HEK293 (cell line): Measurements from ENCODE around the gene TRMT6.

ENCODE experiments used
- CTCF ChIA-PET: fragments of 350-600 bp; formaldehyde crosslinking; extraction: SDS; loops from one replicate; lab custom pipeline; 2021; ENCODE audit warnings: antibody characterized with exemption; lab: Yijun Ruan, JAX
- POLR2A ChIA-PET: fragments of 300-600 bp; formaldehyde crosslinking; extraction: SDS; loops from one replicate; lab custom pipeline; 2020; ENCODE audit warnings: antibody characterized with exemption, inconsistent platforms; lab: Yijun Ruan, JAX
- H3K27ac ChIP-seq: fragments of 200-500 bp; sonication (Bioruptor generic); 2 replicates; pipeline ENCODE4 v1.5.1; 2014; ENCODE audit warnings: low read depth, low read length, control low read depth, inconsistent platforms; ENCODE audit errors: extremely low read depth
- H3K36me3 ChIP-seq, 2 experiments: fragments of 200-500 bp in 1 of 2; sonication (Bioruptor generic) in 1 of 2; 1 replicate in 1 of 2; 2 replicates in 1 of 2; pipeline ENCODE4 v1.5.1; 2014 to 2017; ENCODE audit warnings: inconsistent platforms in 2 of 2, low read length in 2 of 2; ENCODE audit not compliant: control insufficient read depth in 2 of 2, insufficient read depth in 1 of 2
- H3K4me1 ChIP-seq: fragments of 200-500 bp; sonication (Bioruptor generic); 2 replicates; pipeline ENCODE4 v1.5.1; 2014; ENCODE audit warnings: mild to moderate bottlenecking, low read length, inconsistent platforms; ENCODE audit not compliant: control insufficient read depth, insufficient read depth
- H3K4me3 ChIP-seq: 2 replicates; pipeline ENCODE4 v1.5.1; 2011; ENCODE audit warnings: low read depth, mild to moderate bottlenecking, control low read depth, low read length, moderate library complexity
- H3K9me3 ChIP-seq: fragments of 200-500 bp; sonication (Bioruptor generic); 2 replicates; pipeline ENCODE4 v1.5.1; 2014; ENCODE audit warnings: low read depth, low read length, inconsistent platforms; ENCODE audit not compliant: control insufficient read depth, insufficient read depth
- ELK4 ChIP-seq: IDR thresholded peaks from 2 replicates; pipeline ENCODE4 v1.6.1; 2011; ENCODE audit warnings: mild to moderate bottlenecking, low read depth, low read length, borderline replicate concordance
- KLF10 ChIP-seq: fragments of 450-650 bp; IDR thresholded peaks from 2 replicates; pipeline ENCODE4 v1.5.1; 2018; ENCODE audit warnings: missing biosample characterization, mild to moderate bottlenecking, missing genetic modification characterization
- MZF1 ChIP-seq: fragments of 450-650 bp; formaldehyde crosslinking; IDR thresholded peaks from 2 replicates; pipeline ENCODE4 v1.5.1; 2017; ENCODE audit warnings: missing biosample characterization, missing genetic modification characterization, borderline replicate concordance
- PRDM4 ChIP-seq: fragments of 450-650 bp; formaldehyde crosslinking; IDR thresholded peaks from 2 replicates; pipeline ENCODE4 v1.5.1; 2017; ENCODE audit warnings: missing biosample characterization, missing genetic modification characterization
- REST ChIP-seq: fragments of 450-650 bp; formaldehyde crosslinking; IDR thresholded peaks from 2 replicates; pipeline ENCODE4 v1.5.1; 2016; ENCODE audit warnings: missing biosample characterization, missing genetic modification characterization
- SP7 ChIP-seq: fragments of 450-650 bp; formaldehyde crosslinking; IDR thresholded peaks from 2 replicates; pipeline ENCODE4 v1.5.1; 2016; ENCODE audit warnings: missing biosample characterization, missing genetic modification characterization
- TSHZ1 ChIP-seq: fragments of 450-650 bp; formaldehyde crosslinking; IDR thresholded peaks from 2 replicates; pipeline ENCODE4 v1.5.1; 2016; ENCODE audit warnings: missing biosample characterization, missing genetic modification characterization, borderline replicate concordance
- ZNF138 ChIP-seq: fragments of 450-650 bp; formaldehyde crosslinking; IDR thresholded peaks from 2 replicates; pipeline ENCODE4 v1.5.1; 2016; ENCODE audit warnings: missing biosample characterization, missing genetic modification characterization, borderline replicate concordance
- ZNF157 ChIP-seq: fragments of 450-650 bp; formaldehyde crosslinking; IDR thresholded peaks from 2 replicates; pipeline ENCODE4 v1.5.1; 2016; ENCODE audit warnings: missing biosample characterization, missing genetic modification characterization
- ZNF18 ChIP-seq: fragments of 450-650 bp; formaldehyde crosslinking; IDR thresholded peaks from 2 replicates; pipeline ENCODE4 v1.5.1; 2016; ENCODE audit warnings: missing biosample characterization, missing genetic modification characterization
- ZNF239 ChIP-seq: fragments of 450-650 bp; formaldehyde crosslinking; IDR thresholded peaks from 2 replicates; pipeline ENCODE4 v1.5.1; 2016; ENCODE audit warnings: missing biosample characterization, missing genetic modification characterization
- ZNF391 ChIP-seq: fragments of 450-650 bp; formaldehyde crosslinking; IDR thresholded peaks from 2 replicates; pipeline ENCODE4 v1.5.1; 2016; ENCODE audit warnings: low read depth, missing biosample characterization, missing genetic modification characterization, borderline replicate concordance
- ZNF426 ChIP-seq: fragments of 450-650 bp; formaldehyde crosslinking; IDR thresholded peaks from 2 replicates; pipeline ENCODE4 v1.5.1; 2017; ENCODE audit warnings: missing biosample characterization, missing genetic modification characterization, mild to moderate bottlenecking, inconsistent platforms, moderate library complexity
- ZNF473 ChIP-seq: fragments of 450-650 bp; formaldehyde crosslinking; IDR thresholded peaks from 2 replicates; pipeline ENCODE4 v1.5.1; 2017; ENCODE audit warnings: missing biosample characterization, missing genetic modification characterization
- ZNF501 ChIP-seq: fragments of 450-650 bp; formaldehyde crosslinking; IDR thresholded peaks from 2 replicates; pipeline ENCODE4 v1.5.1; 2016; ENCODE audit warnings: missing biosample characterization, missing genetic modification characterization
- ZNF544 ChIP-seq: fragments of 450-650 bp; formaldehyde crosslinking; IDR thresholded peaks from 2 replicates; pipeline ENCODE4 v1.5.0; 2017; ENCODE audit warnings: missing biosample characterization, missing genetic modification characterization

Gene TRMT6

GRCh38 chr20:5914859-5915258 lies 35.5 kb downstream of the TRMT6 start:
- TF ChIP-seq ZNF426 (tag by site-specific recombination) (no peak), REST (tag by site-specific recombination) (no peak), ZNF501 (tag by site-specific recombination) (no peak), ZNF239 (no peak), PRDM4 (tag by site-specific recombination) (no peak), ZNF18 (tag by site-specific recombination) (no peak), TSHZ1 (tag by site-specific recombination) (no peak), ZNF157 (no peak)
- CTCF ChIA-PET: interaction anchor here (0.6 to 1.1 kb wide), 2 partner anchors 127 to 355 kb away, joined by 4 read pairs; no protein-coding TSS in a partner anchor
- POLR2A ChIA-PET: no interaction called here

GRCh38 chr20:5913166-5913565 lies 37.2 kb downstream of the TRMT6 start:
- ChIA-PET CTCF (no interaction called here), POLR2A (no interaction called here)

More at GRCh38 chr20:5914859-5915258, 35.5 kb downstream of the TRMT6 start:
- peaks cover 6% of the 10 kb centered on the region for H3K4me1 ChIP-seq
- H3K4me3 ChIP-seq: no peak overlapping the region
- H3K36me3 ChIP-seq: no peaks in the 10 kb centered on the region
- H3K9me3 ChIP-seq: no peaks in the 10 kb centered on the region
- H3K27ac ChIP-seq: no peak overlapping the region

GRCh38 chr20:5910186-5910585 lies 40.1 kb downstream of the TRMT6 start:
- ChIA-PET CTCF (interaction anchor here (0.7 kb wide), 2 partner anchors 70 to 659 kb away, joined by 4 to 9 read pairs; no protein-coding TSS in a partner anchor), POLR2A (interaction anchor here (0.6 to 0.7 kb wide), 2 partner anchors 12 to 162 kb away, joined by 3 to 8 read pairs; no protein-coding TSS in a partner anchor)
- Histone ChIP-seq H3K9me3 (no peaks in the 10 kb centered on the region), H3K27ac (no peak overlapping the region), H3K36me3 (no peaks in the 10 kb centered on the region), H3K4me1 (peaks cover 3% of the 10 kb centered on the region; the same call in 1 of the 2 replicates), H3K4me3 (no peak overlapping the region)
- TF ChIP-seq PRDM4 (tag by site-specific recombination) (no peak), ZNF473 (no peak), ZNF138 (no peak), ELK4 (no peak), ZNF391 (tag by site-specific recombination) (no peak), ZNF157 (no peak), KLF10 (no peak), MZF1 (no peak)

More at GRCh38 chr20:5913166-5913565, 37.2 kb downstream of the TRMT6 start:
- Histone ChIP-seq H3K27ac (no peak overlapping the region), H3K4me3 (no peak overlapping the region), H3K4me1 (peaks cover 3% of the 10 kb centered on the region; the same call in 1 of the 2 replicates), H3K36me3 (no peaks in the 10 kb centered on the region), H3K9me3 (no peaks in the 10 kb centered on the region)
- peak; percentile 56 for TF ChIP-seq SP7 (tag by site-specific recombination)
- no peak for TF ChIP-seq ZNF544
